Measurements from ENCODE around the gene COL13A1.

- TF ChIP-seq, protein P1, sequence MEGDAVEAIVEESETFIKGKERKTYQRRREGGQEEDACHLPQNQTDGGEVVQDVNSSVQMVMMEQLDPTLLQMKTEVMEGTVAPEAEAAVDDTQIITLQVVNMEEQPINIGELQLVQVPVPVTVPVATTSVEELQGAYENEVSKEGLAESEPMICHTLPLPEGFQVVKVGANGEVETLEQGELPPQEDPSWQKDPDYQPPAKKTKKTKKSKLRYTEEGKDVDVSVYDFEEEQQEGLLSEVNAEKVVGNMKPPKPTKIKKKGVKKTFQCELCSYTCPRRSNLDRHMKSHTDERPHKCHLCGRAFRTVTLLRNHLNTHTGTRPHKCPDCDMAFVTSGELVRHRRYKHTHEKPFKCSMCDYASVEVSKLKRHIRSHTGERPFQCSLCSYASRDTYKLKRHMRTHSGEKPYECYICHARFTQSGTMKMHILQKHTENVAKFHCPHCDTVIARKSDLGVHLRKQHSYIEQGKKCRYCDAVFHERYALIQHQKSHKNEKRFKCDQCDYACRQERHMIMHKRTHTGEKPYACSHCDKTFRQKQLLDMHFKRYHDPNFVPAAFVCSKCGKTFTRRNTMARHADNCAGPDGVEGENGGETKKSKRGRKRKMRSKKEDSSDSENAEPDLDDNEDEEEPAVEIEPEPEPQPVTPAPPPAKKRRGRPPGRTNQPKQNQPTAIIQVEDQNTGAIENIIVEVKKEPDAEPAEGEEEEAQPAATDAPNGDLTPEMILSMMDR (IDR thresholded peaks at IDR 0.05; ENCODE audit: low read length): no peak
- TF ChIP-seq EZH2 (IDR thresholded peaks at IDR 0.05; ENCODE audit: borderline replicate concordance, low read length): no peak
Measured at GRCh38 chr10:69898524-69898923, 96.8 kb downstream of the COL13A1 start.
